Measurements from ENCODE around the gene PSMG4.

- no peak for TF ChIP-seq EZH2 (IDR thresholded peaks at IDR 0.05; ENCODE audit: borderline replicate concordance, control insufficient read depth, low read depth, low read length)
- TF ChIP-seq JUNB (IDR thresholded peaks at IDR 0.05): no peak
- no peak for TF ChIP-seq SIN3A (IDR thresholded peaks at IDR 0.05; ENCODE audit: low read depth, low read length)
- no peak for TF ChIP-seq SMC3 (IDR thresholded peaks at IDR 0.05; ENCODE audit: borderline replicate concordance, low read length)
- TF ChIP-seq CTCF (IDR thresholded peaks at IDR 0.05 in 2 of 3, conservative IDR thresholded peaks at IDR 0.05 in 1 of 3; ENCODE audit: control insufficient read depth in 2 of 3, extremely low read depth in 1 of 3, insufficient read depth in 1 of 3, low read depth in 3 of 3, low read length in 3 of 3): no peak
- TF ChIP-seq TCF3 (IDR thresholded peaks at IDR 0.05; ENCODE audit: borderline replicate concordance, insufficient read depth, low read depth, low read length): no peak
- TF ChIP-seq MYB (IDR thresholded peaks at IDR 0.05; ENCODE audit: borderline replicate concordance, low read depth, low read length): no peak
- TF ChIP-seq POLR2A (IDR thresholded peaks at IDR 0.05; ENCODE audit: low read depth, low read length): no peak
- no peak for TF ChIP-seq BRCA1 (IDR thresholded peaks at IDR 0.05; ENCODE audit: low read depth, low read length)
- TF ChIP-seq SP1 (IDR thresholded peaks at IDR 0.05; ENCODE audit: low read depth, low read length): no peak
- no peak for TF ChIP-seq BCLAF1 (IDR thresholded peaks at IDR 0.05)
- TF ChIP-seq TAF1 (IDR thresholded peaks at IDR 0.05; ENCODE audit: borderline replicate concordance, low read depth, low read length): no peak
These were observed 39.2 kb downstream of the PSMG4 start for GRCh38 chr6:3297909-3298308.

Data from GM12878 (cell line).